ENCODE results near the gene TTL. TPM values are rescaled to one million over a fixed set of nuclear protein-coding genes. Genes with fewer than 3 reads are reported as not detected.

Gene TTL
- polyA plus RNA-seq, 3 donors: 2.7 to 13.9 (median 5.4) TPM

DNA sequence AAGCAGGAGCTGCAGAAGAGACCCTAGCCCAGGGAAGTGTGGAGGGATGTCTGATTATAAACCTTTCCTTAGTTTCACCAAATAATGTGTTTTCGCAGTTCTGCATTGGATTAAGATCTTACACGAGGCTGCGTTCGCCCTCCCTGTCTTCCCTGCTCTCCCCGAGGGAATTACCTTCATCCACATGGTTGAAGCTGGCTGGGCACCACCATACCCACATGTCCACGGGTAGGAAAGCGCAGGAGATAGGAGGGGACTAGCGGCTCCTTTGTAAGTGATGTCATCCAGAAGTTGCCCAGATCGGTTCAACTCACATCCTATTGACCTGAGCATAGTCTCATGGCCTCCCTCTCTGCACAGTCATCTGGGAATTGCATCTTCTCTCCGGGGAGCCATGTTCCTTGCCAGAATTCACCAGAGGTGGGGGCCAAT, 1.1 kb downstream of the TTL start:
- H3K4me3 ChIP-seq (replicated peaks in 1 of 3; ENCODE audit: low read depth in 2 of 3, low read length in 3 of 3): peak overlapping the region; percentile 86 to 92 (median 89)
- Mint-ChIP-seq H3K27ac (peak overlapping the region in 3 of 7 donors; percentile 14 to 89 (median 61)), H3K9me3 (no peaks in the 10 kb centered on the region), H3K36me3 (peaks cover 15% of the 10 kb centered on the region in 2 donors), H3K4me3 (peak overlapping the region; percentile 96 to 98), H3K4me1 (peaks cover 32% of the 10 kb centered on the region), H3K27me3 (ENCODE audit: low read depth in 3 of 3) (peaks cover 0 to 5% (median 3%) of the 10 kb centered on the region in 3 donors)
- H2AFZ ChIP-seq (ENCODE audit: insufficient read depth, low read depth, low read length, poor library complexity, severe bottlenecking): peak overlapping the region; percentile 92
- peaks cover 13% of the 10 kb centered on the region for H4K20me1 ChIP-seq (ENCODE audit: insufficient read depth, low read length)
- H3K27me3 ChIP-seq (ENCODE audit: control insufficient read depth in 2 of 2, insufficient read depth in 2 of 2, low read length in 2 of 2): no peaks in the 10 kb centered on the region
- peak in 1 of 3 donors; percentile 16 for DNase-seq
- TF ChIP-seq, protein P1, sequence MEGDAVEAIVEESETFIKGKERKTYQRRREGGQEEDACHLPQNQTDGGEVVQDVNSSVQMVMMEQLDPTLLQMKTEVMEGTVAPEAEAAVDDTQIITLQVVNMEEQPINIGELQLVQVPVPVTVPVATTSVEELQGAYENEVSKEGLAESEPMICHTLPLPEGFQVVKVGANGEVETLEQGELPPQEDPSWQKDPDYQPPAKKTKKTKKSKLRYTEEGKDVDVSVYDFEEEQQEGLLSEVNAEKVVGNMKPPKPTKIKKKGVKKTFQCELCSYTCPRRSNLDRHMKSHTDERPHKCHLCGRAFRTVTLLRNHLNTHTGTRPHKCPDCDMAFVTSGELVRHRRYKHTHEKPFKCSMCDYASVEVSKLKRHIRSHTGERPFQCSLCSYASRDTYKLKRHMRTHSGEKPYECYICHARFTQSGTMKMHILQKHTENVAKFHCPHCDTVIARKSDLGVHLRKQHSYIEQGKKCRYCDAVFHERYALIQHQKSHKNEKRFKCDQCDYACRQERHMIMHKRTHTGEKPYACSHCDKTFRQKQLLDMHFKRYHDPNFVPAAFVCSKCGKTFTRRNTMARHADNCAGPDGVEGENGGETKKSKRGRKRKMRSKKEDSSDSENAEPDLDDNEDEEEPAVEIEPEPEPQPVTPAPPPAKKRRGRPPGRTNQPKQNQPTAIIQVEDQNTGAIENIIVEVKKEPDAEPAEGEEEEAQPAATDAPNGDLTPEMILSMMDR (IDR thresholded peaks at IDR 0.05): no peak
- 40% methylated on average over 1 of the region's 10 CpGs for WGBS (ENCODE audit: insufficient coverage)
- H3K27ac ChIP-seq (ENCODE audit: low read depth in 1 of 2, low read length in 2 of 2): no peak overlapping the region
- peaks cover 50% of the 10 kb centered on the region for H3K79me2 ChIP-seq (ENCODE audit: insufficient read depth, low read length)
- no peaks in the 10 kb centered on the region for H3K9me3 ChIP-seq (replicated peaks in 1 of 2; ENCODE audit: control insufficient read depth in 1 of 2, insufficient read depth in 1 of 2, low read length in 2 of 2)
- H3K4me2 ChIP-seq (replicated peaks; ENCODE audit: extremely low read depth, low read length, poor library complexity, severe bottlenecking): peak overlapping the region; percentile 92
- intact Hi-C loops (cut with micrococcal nuclease): loop anchor here in 1 of 2 donors (5.0 kb wide), 1 partner anchor 99 kb away; the partner anchor contains the start of gene CHCHD5
- H3K36me3 ChIP-seq (replicated peaks in 1 of 2; ENCODE audit: control insufficient read depth in 1 of 2, insufficient read depth in 2 of 2, low read length in 2 of 2): peaks cover 5 to 27% of the 10 kb centered on the region in 2 donors
- H3K9ac ChIP-seq (ENCODE audit: insufficient read depth, low read length, poor library complexity, severe bottlenecking): peak overlapping the region; percentile 73
- peaks cover 21 to 31% of the 10 kb centered on the region in 2 donors for H3K4me1 ChIP-seq (ENCODE audit: control insufficient read depth in 1 of 2, insufficient read depth in 2 of 2, low read length in 2 of 2)

DNA sequence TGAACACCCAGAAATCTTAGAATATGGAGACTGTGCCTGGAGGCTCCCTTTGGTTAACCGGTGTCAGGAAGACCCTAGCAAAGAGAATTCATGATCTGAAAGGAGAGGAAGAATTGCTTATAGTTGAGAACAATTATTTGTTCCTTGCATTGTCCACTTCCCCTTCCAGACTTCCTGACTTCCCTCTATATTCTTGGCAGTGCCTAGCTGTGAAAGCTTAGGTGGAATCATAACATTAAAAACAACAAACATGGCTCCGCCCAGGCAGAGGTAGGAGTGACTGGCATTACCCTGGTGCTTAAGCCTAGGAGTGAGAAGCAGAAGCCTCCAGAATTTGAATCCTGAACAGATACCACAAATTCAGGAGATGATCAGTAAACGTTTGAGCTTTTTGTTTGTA, 1.9 kb downstream of the TTL start:
- intact Hi-C loops (cut with micrococcal nuclease): loop anchor here in 1 of 2 donors (5.0 kb wide), 1 partner anchor 98 kb away; the partner anchor contains the start of gene CHCHD5

More for the DNA sequence above, 1.9 kb downstream of the TTL start:
- Histone ChIP-seq H3K27ac (ENCODE audit: low read depth in 1 of 2, low read length in 2 of 2) (no peak overlapping the region), H3K4me2 (replicated peaks; ENCODE audit: extremely low read depth, low read length, poor library complexity, severe bottlenecking) (peak overlapping the region; percentile 92), H3K36me3 (replicated peaks in 1 of 2; ENCODE audit: control insufficient read depth in 1 of 2, insufficient read depth in 2 of 2, low read length in 2 of 2) (peaks cover 7 to 30% of the 10 kb centered on the region in 2 donors), H3K4me1 (ENCODE audit: control insufficient read depth in 1 of 2, insufficient read depth in 2 of 2, low read length in 2 of 2) (peaks cover 21 to 31% of the 10 kb centered on the region in 2 donors), H3K27me3 (ENCODE audit: control insufficient read depth in 2 of 2, insufficient read depth in 2 of 2, low read length in 2 of 2) (no peaks in the 10 kb centered on the region), H2AFZ (ENCODE audit: insufficient read depth, low read depth, low read length, poor library complexity, severe bottlenecking) (peak overlapping the region; percentile 6), H3K9ac (ENCODE audit: insufficient read depth, low read length, poor library complexity, severe bottlenecking) (no peak overlapping the region), H3K79me2 (ENCODE audit: insufficient read depth, low read length) (peaks cover 53% of the 10 kb centered on the region), H3K9me3 (replicated peaks in 1 of 2; ENCODE audit: control insufficient read depth in 1 of 2, insufficient read depth in 1 of 2, low read length in 2 of 2) (no peaks in the 10 kb centered on the region), H4K20me1 (ENCODE audit: insufficient read depth, low read length) (peaks cover 15% of the 10 kb centered on the region), H3K4me3 (replicated peaks in 1 of 3; ENCODE audit: low read depth in 2 of 3, low read length in 3 of 3) (peak overlapping the region in 1 of 3 experiments; percentile 86)
- TF ChIP-seq, protein P1 (IDR thresholded peaks at IDR 0.05): no peak
- H3K9me3 Mint-ChIP-seq: no peaks in the 10 kb centered on the region
- H3K36me3 Mint-ChIP-seq: peaks cover 17 to 20% of the 10 kb centered on the region in 2 donors
- peaks cover 32% of the 10 kb centered on the region for H3K4me1 Mint-ChIP-seq
- H3K4me3 Mint-ChIP-seq: peak overlapping the region; percentile 96 to 98
- peak overlapping the region in 2 of 7 donors; percentile 71 to 86 for H3K27ac Mint-ChIP-seq
- H3K27me3 Mint-ChIP-seq (ENCODE audit: low read depth in 3 of 3): peaks cover 0 to 5% (median 3%) of the 10 kb centered on the region in 3 donors
- DNase-seq: peak in 2 of 3 donors; percentile 15 to 21
- WGBS (ENCODE audit: insufficient coverage): no CpG with 5 or more reads among the region's 3 CpGs

Data from CD14-positive monocyte (primary cell).